ENCODE results near the gene GLS.
"Not testable (repeated sequence)": the region's sequence is repeated elsewhere in the genome, so short reads cannot be mapped to it uniquely, and the experiment has no call there.

The GLS gene

GRCh38 chr2:190856985-190857384, 23.6 kb upstream of the GLS start:
- DNase-seq (ENCODE audit: low read depth): no peak

- DNase-seq (ENCODE audit: low read depth): peak; percentile 77
These were observed 21.8 kb upstream of the GLS start for GRCh38 chr2:190858817-190859216.

- no peak for DNase-seq (ENCODE audit: low read depth)
These were observed 21.0 kb upstream of the GLS start for GRCh38 chr2:190859347-190860297.

DNA sequence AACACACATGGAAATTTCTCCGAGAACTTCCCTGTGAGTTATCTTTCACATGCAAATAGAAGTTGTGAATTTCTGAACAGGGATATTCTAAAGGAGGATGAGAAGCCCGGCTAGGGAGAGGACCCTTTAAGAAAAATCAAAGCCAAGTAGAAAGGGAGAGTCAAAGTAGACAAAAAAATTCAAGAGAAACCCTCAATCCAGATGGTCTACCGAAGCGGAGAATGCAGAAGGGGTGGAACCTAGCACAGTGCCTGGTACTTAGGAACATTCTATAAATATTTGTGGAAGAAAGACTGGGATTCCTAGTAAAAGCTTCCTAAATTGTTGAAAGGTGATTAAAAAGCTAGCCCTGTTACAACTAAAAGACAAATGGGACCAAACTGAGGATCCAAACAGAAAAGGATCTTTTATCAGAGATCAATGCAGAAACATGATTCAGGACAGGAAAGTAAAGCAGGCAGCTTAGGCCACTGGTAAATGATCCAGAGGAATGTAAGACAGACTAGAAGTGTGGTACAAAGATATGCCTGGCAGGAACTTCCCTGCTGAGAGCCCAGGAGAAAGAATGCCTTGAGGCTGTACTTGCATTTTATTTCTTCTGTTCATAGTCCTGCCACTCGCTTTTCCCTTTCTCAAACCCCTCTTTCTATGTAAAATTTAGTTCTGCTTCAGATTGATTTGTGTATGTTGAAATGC, 19.5 kb upstream of the GLS start:
- peak; percentile 80 for DNase-seq (ENCODE audit: low read depth)

DNA sequence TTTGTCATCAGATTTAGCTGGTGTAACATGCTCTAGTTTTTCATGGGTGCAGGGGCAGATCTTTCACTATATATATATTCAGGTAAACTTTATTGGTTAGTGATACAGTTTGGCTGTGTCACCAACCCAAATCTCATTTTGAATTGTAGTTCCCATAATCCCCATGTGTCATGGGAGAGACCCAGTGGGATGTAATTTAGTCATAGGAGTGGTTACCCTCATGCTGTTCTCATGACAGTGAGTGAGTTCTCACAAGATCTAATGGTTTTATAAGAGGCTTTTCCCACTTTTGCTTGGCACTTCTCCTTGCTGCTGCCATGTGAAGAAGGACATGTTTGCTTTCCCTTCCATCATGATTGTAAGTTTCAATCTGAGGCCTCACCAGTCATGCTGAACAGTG, 18.5 kb upstream of the GLS start:
- DNase-seq (ENCODE audit: low read depth): not testable (repeated sequence)

DNA sequence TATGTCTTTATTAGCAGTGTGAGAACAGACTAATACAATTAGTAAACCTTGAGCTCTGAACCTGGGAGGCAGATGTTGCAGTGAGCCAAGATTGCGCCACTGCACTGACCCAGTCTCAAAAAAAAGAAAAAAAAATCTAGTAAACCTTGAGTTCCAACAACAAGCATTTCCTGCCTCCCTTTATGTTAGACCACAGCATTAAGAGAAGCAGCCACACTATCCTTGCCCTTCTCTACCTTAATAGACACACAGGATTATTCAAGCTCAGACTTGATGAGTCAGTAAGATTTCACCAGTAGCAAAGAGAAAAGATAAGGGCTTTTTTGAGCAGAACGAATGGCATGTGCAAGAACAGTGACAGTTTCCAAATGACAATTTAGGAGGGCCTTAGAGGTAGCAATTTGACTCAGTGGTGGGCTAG, 18.0 kb upstream of the GLS start:
- peak; percentile 93 for DNase-seq (ENCODE audit: low read depth)

DNA sequence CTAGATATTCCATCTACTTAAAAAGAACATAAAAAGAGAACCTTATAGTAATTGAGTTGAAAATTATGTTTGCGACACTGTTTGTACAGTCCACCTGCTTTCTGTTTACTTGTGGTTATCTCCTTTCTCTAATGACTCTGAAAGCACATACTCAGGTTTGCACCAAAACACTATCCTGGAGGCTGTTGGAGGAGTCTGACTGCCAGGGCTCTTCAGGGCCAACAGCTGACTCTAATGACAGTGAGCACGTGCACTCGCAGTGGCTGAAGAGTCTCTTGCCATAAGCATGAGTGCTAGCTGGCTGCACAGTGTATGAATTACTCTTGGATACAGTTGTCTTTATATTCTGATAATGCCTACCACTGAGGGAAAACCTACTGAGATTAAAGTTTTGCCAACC, 16.7 kb upstream of the GLS start:
- DNase-seq (ENCODE audit: low read depth): no peak

- peak; percentile 52 for DNase-seq (ENCODE audit: low read depth)
These were observed 16.2 kb upstream of the GLS start for GRCh38 chr2:190864375-190864774.

DNA sequence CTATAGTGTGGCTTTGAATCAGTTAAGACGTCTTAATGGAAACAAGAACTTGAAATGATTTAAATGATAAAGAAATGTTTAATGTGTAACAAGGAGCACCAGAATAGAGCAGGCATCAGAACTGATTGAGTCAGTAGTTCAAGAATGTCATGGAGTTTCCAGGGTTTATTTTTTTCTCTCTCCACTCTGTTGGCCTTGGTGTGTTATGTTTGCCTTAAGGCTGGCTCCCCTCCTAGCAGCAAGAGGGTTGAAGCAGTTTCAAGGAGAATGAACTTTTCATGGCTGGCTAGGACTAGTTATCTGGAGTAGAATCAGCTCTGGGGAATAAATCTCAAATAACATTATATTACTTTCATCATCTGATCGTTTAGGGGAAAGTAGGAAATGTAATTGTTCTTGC, 13.4 kb upstream of the GLS start:
- DNase-seq (ENCODE audit: low read depth): peak; percentile 75

DNA sequence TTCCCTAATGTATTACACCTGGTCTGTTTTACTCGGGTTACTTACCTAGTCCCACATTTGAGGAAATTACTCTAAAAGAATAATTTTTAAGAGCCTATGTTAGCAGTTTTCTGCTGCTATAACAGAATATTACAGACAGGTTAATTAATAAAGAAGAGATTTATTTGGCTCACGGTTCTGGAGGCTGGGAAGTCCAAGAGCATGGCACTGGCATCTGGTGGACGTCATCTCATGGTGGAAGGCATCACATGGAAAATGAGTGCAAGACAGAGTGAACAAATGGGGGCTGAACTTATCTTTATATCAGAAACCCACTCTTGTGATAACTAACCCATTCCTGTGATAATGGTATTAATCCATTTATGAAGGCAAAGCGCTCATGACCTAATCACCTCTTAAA, 12.8 kb upstream of the GLS start:
- DNase-seq (ENCODE audit: low read depth): no peak

GRCh38 chr2:190869721-190870120, 10.9 kb upstream of the GLS start:
- no peak for DNase-seq (ENCODE audit: low read depth)

- not testable (repeated sequence) for DNase-seq (ENCODE audit: low read depth)
These were observed 7.2 kb upstream of the GLS start for GRCh38 chr2:190873451-190873850.

GRCh38 chr2:190875891-190876290, 4.7 kb upstream of the GLS start:
- DNase-seq (ENCODE audit: low read depth): no peak

DNA sequence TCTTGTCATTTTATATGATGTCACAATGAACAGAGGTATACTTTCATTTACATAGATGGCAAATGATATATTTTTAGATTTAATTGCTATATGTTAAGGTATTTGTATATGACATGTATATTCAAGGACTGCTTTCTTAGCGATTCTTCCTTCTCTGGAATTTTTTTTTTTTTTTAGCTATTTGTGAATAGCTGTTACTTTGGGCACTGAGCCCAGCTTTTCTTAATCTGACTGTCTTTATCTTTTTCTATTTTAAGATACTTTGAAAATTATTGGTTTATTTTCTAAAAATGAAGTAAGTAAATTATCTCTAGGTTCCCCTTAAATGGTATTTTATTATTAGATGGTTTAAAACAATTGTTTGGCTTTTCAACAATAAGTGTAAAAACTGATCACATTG, 4.0 kb upstream of the GLS start:
- no peak for DNase-seq (ENCODE audit: low read depth)

GRCh38 chr2:190877436-190877835, 3.2 kb upstream of the GLS start:
- no peak for DNase-seq (ENCODE audit: low read depth)

DNA sequence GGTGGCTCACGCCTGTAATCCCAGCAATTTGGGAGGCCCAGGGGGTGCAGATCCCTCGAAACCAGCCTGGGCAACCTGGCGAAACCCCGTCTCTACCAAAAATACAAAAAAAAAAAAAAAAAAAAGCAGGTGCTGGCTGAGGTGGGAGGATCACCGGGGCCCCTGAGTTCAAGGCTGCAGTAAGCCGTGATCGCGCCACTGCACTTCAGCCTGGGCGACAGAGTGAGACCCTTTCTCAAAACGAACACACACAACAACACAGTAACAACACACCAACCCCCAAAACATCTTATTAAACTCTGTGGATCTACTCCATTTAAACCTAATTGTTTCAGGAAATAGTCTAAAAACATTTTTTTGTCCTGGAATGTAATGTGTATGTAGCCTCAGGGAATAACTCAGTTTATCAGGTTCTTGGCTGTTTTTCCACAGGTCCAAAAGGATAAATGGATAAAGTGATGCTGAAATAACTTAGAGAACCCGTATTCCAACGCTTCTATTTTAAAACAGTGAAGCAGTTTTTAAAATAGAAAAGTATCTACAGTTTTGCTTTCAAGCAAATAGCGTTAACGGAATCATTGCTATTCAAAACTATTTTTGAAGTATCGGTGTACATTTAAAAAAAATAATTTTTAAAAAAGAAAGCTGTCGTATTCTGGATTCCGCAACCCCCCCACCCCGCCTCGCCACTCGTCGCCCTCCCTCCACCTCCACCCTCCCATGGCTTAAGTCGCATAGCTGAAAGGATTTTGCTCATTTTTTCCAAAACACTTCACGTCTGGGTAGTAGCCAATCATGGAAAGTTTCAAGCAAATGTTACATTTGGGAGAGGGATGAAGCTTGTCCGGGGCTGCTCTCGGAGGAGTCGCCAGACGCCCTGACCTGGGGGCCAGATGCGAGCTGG, 895 bp upstream of the GLS start:
- DNase-seq (ENCODE audit: low read depth): no peak

DNA sequence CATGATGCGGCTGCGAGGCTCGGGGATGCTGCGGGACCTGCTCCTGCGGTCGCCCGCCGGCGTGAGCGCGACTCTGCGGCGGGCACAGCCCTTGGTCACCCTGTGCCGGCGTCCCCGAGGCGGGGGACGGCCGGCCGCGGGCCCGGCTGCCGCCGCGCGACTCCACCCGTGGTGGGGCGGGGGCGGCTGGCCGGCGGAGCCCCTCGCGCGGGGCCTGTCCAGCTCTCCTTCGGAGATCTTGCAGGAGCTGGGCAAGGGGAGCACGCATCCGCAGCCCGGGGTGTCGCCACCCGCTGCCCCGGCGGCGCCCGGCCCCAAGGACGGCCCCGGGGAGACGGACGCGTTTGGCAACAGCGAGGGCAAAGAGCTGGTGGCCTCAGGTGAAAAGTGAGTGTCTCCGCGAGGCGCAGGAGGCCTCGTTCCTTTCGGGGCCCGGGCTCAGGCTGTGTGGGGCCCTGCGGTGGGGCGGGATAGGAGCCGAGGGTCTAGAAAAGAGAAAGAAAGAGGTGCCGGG, 520 bp downstream of the GLS start:
- DNase-seq (ENCODE audit: low read depth): no peak

GRCh38 chr2:190881598-190882410, 1.2 kb downstream of the GLS start:
- DNase-seq (ENCODE audit: low read depth): peak; percentile 80

DNA sequence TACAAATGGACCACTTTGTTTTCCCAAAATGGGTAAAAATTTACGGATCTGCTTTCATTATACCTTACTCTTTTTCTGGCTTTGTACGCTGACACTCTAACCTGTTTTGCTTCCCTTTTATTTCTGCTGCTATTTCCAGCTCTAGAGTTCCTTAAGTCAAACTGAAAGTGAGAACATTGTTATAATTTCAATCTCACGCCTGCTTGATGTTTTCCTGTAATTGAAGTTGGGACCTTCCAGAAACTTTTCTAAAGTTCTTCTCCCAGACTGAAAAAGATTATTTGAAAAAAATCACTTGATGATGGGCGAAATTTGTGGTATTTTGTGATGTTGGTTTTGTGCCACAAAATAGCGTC, 1.8 kb downstream of the GLS start:
- DNase-seq (ENCODE audit: low read depth): no peak

GRCh38 chr2:190882856-190883582, 2.4 kb downstream of the GLS start:
- no peak for DNase-seq (ENCODE audit: low read depth)

GRCh38 chr2:190885844-190886243, 5.2 kb downstream of the GLS start:
- not testable (repeated sequence) for DNase-seq (ENCODE audit: low read depth)
